Mesendoderm (in vitro differentiated cells): ENCODE data around the gene PC.
A peak's percentile ranks its signal among the peaks of the same experiment; 100 is the strongest.

ENCODE experiments used
- DNase-seq: peaks from one replicate; pipeline ENCODE4 v3.0.0; 2013
- H2AK5ac ChIP-seq: 2 replicates; pipeline ENCODE4 v1.6.1; 2013; ENCODE audit warnings: low read length, inconsistent platforms
- H2BK120ac ChIP-seq: 2 replicates; pipeline ENCODE4 v1.6.1; 2013; ENCODE audit warnings: low read depth, mild to moderate bottlenecking, low read length, moderate library complexity, mixed read lengths
- H2BK15ac ChIP-seq: replicated peaks from 2 replicates; pipeline ENCODE4 v1.6.1; 2013; ENCODE audit warnings: low read depth, mild to moderate bottlenecking, moderate library complexity
- H2BK5ac ChIP-seq: 2 replicates; pipeline ENCODE4 v1.6.1; 2013; ENCODE audit warnings: low read length, inconsistent platforms
- H3K18ac ChIP-seq: 2 replicates; pipeline ENCODE4 v1.6.1; 2013; ENCODE audit warnings: mild to moderate bottlenecking, low read length, mixed read lengths
- H3K23ac ChIP-seq: one replicate; pipeline ENCODE4 v1.6.1; 2013; ENCODE audit warnings: low read length
- H3K27ac ChIP-seq: 2 replicates; pipeline ENCODE4 v1.5.1; 2013; ENCODE audit warnings: low read depth, mild to moderate bottlenecking, inconsistent platforms, low read length, moderate library complexity
- H3K27me3 ChIP-seq: 2 replicates; pipeline ENCODE4 v1.6.1; 2013; ENCODE audit warnings: low read length, control low read depth, mild to moderate bottlenecking, inconsistent platforms; ENCODE audit not compliant: insufficient read depth, poor library complexity
- H3K36me3 ChIP-seq: 2 replicates; pipeline ENCODE4 v1.6.1; 2013; ENCODE audit warnings: low read length, inconsistent platforms; ENCODE audit not compliant: control insufficient read depth, insufficient read depth
- H3K4ac ChIP-seq: one replicate; pipeline ENCODE4 v1.6.1; 2013; ENCODE audit warnings: low read depth, mild to moderate bottlenecking, low read length, moderate library complexity
- H3K4me1 ChIP-seq: 2 replicates; pipeline ENCODE4 v1.6.1; 2013; ENCODE audit warnings: low read depth, low read length, inconsistent platforms; ENCODE audit not compliant: control insufficient read depth
- H3K4me2 ChIP-seq: 2 replicates; pipeline ENCODE4 v1.6.1; 2013; ENCODE audit warnings: low read length
- H3K4me3 ChIP-seq: 2 replicates; pipeline ENCODE4 v1.5.1; 2013; ENCODE audit warnings: mild to moderate bottlenecking, low read length
- H3K56ac ChIP-seq: one replicate; pipeline ENCODE4 v1.6.1; 2013; ENCODE audit warnings: low read length
- H3K79me1 ChIP-seq: 2 replicates; pipeline ENCODE4 v1.6.1; 2013; ENCODE audit warnings: low read length, inconsistent platforms
- H3K79me2 ChIP-seq: 2 replicates; pipeline ENCODE4 v1.6.1; 2013; ENCODE audit warnings: mild to moderate bottlenecking, low read length; ENCODE audit not compliant: control insufficient read depth, insufficient read depth
- H3K9ac ChIP-seq: 2 replicates; pipeline ENCODE4 v1.6.1; 2013; ENCODE audit warnings: low read length, inconsistent platforms
- H4K5ac ChIP-seq: one replicate; pipeline ENCODE4 v1.6.1; 2013; ENCODE audit warnings: low read length
- H4K8ac ChIP-seq: one replicate; pipeline ENCODE4 v1.6.1; 2013; ENCODE audit warnings: low read depth, mild to moderate bottlenecking, control low read depth, low read length, moderate library complexity
- WGBS: extraction: QIAGEN DNeasy Blood & Tissue Kit; methylation state at CpG from one replicate; pipeline ENCODE4 v1.1.7; 2013; ENCODE audit warnings: low lambda C conversion rate, missing lambda C conversion rate; ENCODE audit not compliant: insufficient coverage; ENCODE audit errors: extremely low coverage; 5-methylcytosine and 5-hydroxymethylcytosine counted together

Gene PC

GRCh38 chr11:66853242-66854229 is 104.6 kb downstream of the PC start:
- no peak for DNase-seq

GRCh38 chr11:66852466-66853241 is 105.5 kb downstream of the PC start:
- Histone ChIP-seq H3K56ac (no peak overlapping the region), H3K27me3 (no peaks in the 10 kb centered on the region), H3K4me2 (no peak overlapping the region), H3K18ac (no peak overlapping the region), H3K79me2 (no peaks in the 10 kb centered on the region), H3K4me1 (peaks cover 2% of the 10 kb centered on the region), H3K27ac (no peak overlapping the region), H2BK15ac (no peak overlapping the region), H2BK5ac (no peak overlapping the region), H4K5ac (no peak overlapping the region), H3K23ac (no peak overlapping the region), H3K36me3 (no peaks in the 10 kb centered on the region), H3K79me1 (no peaks in the 10 kb centered on the region), H3K4me3 (no peak overlapping the region), H3K4ac (no peak overlapping the region), H3K9ac (no peak overlapping the region), H2AK5ac (no peak overlapping the region), H2BK120ac (no peak overlapping the region), H4K8ac (no peak overlapping the region)
- no peak for DNase-seq
- no CpG with 5 or more reads among the region's 26 CpGs for WGBS

More at GRCh38 chr11:66853242-66854229, 104.6 kb downstream of the PC start:
- Histone ChIP-seq H3K18ac (no peak overlapping the region), H3K4me2 (no peak overlapping the region), H2BK15ac (no peak overlapping the region), H3K9ac (no peak overlapping the region), H2BK5ac (no peak overlapping the region), H3K4me3 (no peak overlapping the region), H2AK5ac (no peak overlapping the region), H3K36me3 (no peaks in the 10 kb centered on the region), H3K56ac (no peak overlapping the region), H3K4ac (no peak overlapping the region), H2BK120ac (no peak overlapping the region), H3K27ac (no peak overlapping the region), H3K79me2 (peaks cover 5% of the 10 kb centered on the region), H3K79me1 (no peaks in the 10 kb centered on the region), H4K5ac (no peak overlapping the region), H3K23ac (no peak overlapping the region), H3K27me3 (no peaks in the 10 kb centered on the region), H4K8ac (no peak overlapping the region), H3K4me1 (peaks cover 2% of the 10 kb centered on the region)
- no CpG with 5 or more reads among the region's 26 CpGs for WGBS

- WGBS = no CpG with 5 or more reads among the region's 26 CpGs
- no peak overlapping the region for H2AK5ac ChIP-seq
Observed at GRCh38 chr11:66851698-66852465, 106.3 kb downstream of the PC start.

GRCh38 chr11:66851239-66851596 is 107.0 kb downstream of the PC start:
- no peak for DNase-seq

More at GRCh38 chr11:66851698-66852465, 106.3 kb downstream of the PC start:
- Histone ChIP-seq H3K79me1 (no peaks in the 10 kb centered on the region), H3K18ac (no peak overlapping the region), H2BK5ac (no peak overlapping the region), H3K56ac (no peak overlapping the region), H3K4me2 (no peak overlapping the region), H2BK120ac (no peak overlapping the region), H2BK15ac (no peak overlapping the region), H3K36me3 (no peaks in the 10 kb centered on the region), H3K79me2 (no peaks in the 10 kb centered on the region), H3K9ac (no peak overlapping the region), H3K4me3 (no peak overlapping the region), H4K8ac (no peak overlapping the region), H3K4ac (no peak overlapping the region), H3K27me3 (no peaks in the 10 kb centered on the region), H4K5ac (no peak overlapping the region), H3K27ac (no peak overlapping the region), H3K4me1 (peaks cover 2% of the 10 kb centered on the region), H3K23ac (no peak overlapping the region)
- peak; percentile 60 for DNase-seq

GRCh38 chr11:66850588-66851238 is 107.5 kb downstream of the PC start:
- Histone ChIP-seq H3K27me3 (no peaks in the 10 kb centered on the region), H3K4ac (no peak overlapping the region), H3K23ac (no peak overlapping the region), H3K18ac (no peak overlapping the region), H3K79me1 (no peaks in the 10 kb centered on the region), H3K4me1 (peaks cover 2% of the 10 kb centered on the region), H2BK120ac (no peak overlapping the region), H3K36me3 (peaks cover 1% of the 10 kb centered on the region), H3K27ac (no peak overlapping the region), H3K4me2 (no peak overlapping the region), H3K9ac (no peak overlapping the region), H2BK15ac (no peak overlapping the region), H4K8ac (no peak overlapping the region), H2BK5ac (no peak overlapping the region), H4K5ac (no peak overlapping the region), H3K4me3 (no peak overlapping the region), H3K79me2 (no peaks in the 10 kb centered on the region), H3K56ac (no peak overlapping the region), H2AK5ac (no peak overlapping the region)
- DNase-seq = no peak
- no CpG with 5 or more reads among the region's 23 CpGs for WGBS

More at GRCh38 chr11:66851239-66851596, 107.0 kb downstream of the PC start:
- Histone ChIP-seq H3K36me3 (peaks cover 1% of the 10 kb centered on the region), H3K4me2 (no peak overlapping the region), H3K56ac (no peak overlapping the region), H3K4me3 (no peak overlapping the region), H3K27ac (no peak overlapping the region), H2BK120ac (no peak overlapping the region), H3K4me1 (peaks cover 2% of the 10 kb centered on the region), H3K79me2 (no peaks in the 10 kb centered on the region), H3K27me3 (no peaks in the 10 kb centered on the region), H2BK15ac (no peak overlapping the region), H3K23ac (no peak overlapping the region), H3K4ac (no peak overlapping the region), H4K5ac (no peak overlapping the region), H3K18ac (no peak overlapping the region), H3K9ac (no peak overlapping the region), H4K8ac (no peak overlapping the region), H2AK5ac (no peak overlapping the region), H3K79me1 (no peaks in the 10 kb centered on the region), H2BK5ac (no peak overlapping the region)
- no CpG with 5 or more reads among the region's 4 CpGs for WGBS
